H9 (cell line): ENCODE measurements around the gene FCHSD2. TPM values are rescaled to one million over a fixed set of nuclear protein-coding genes. Genes with fewer than 3 reads are reported as not detected.

Experiments
- DNase-seq: peaks from one replicate; pipeline ENCODE4 v3.0.0-alpha.2; 2017
- H2AFZ ChIP-seq: one replicate; pipeline ENCODE4 v1.6.1; 2013; ENCODE audit warnings: mild to moderate bottlenecking, low read length, control low read depth, moderate library complexity
- H2AK5ac ChIP-seq: 2 replicates; pipeline ENCODE4 v1.6.1; 2013; ENCODE audit warnings: low read length, control low read depth, mixed read lengths; ENCODE audit not compliant: insufficient read length
- H2BK120ac ChIP-seq: one replicate; pipeline ENCODE4 v1.6.1; 2013; ENCODE audit warnings: low read depth, mild to moderate bottlenecking, low read length, control low read depth, inconsistent platforms; ENCODE audit not compliant: poor library complexity, severe bottlenecking
- H2BK12ac ChIP-seq: 2 replicates; pipeline ENCODE4 v1.6.1; 2013; ENCODE audit warnings: low read length, control low read depth, mixed read lengths, low read depth; ENCODE audit not compliant: insufficient read length
- H2BK15ac ChIP-seq: 2 replicates; pipeline ENCODE4 v1.6.1; 2013; ENCODE audit warnings: low read depth, low read length, control low read depth
- H2BK20ac ChIP-seq: one replicate; pipeline ENCODE4 v1.6.1; 2013; ENCODE audit warnings: low read depth, mild to moderate bottlenecking, low read length, control low read depth, inconsistent platforms; ENCODE audit not compliant: poor library complexity, severe bottlenecking
- H2BK5ac ChIP-seq: 2 replicates; pipeline ENCODE4 v1.6.1; 2013; ENCODE audit warnings: low read length, control low read depth, mixed read lengths; ENCODE audit not compliant: insufficient read length
- H3K14ac ChIP-seq: 2 replicates; pipeline ENCODE4 v1.6.1; 2013; ENCODE audit warnings: low read length, control low read depth; ENCODE audit not compliant: insufficient read depth
- H3K18ac ChIP-seq: 2 replicates; pipeline ENCODE4 v1.6.1; 2013; ENCODE audit warnings: low read depth, mild to moderate bottlenecking, mixed read lengths, low read length, control low read depth; ENCODE audit not compliant: insufficient read length
- H3K23ac ChIP-seq: 2 replicates; pipeline ENCODE4 v1.6.1; 2013; ENCODE audit warnings: low read length, control low read depth, mixed read lengths, low read depth; ENCODE audit not compliant: insufficient read length
- H3K23me2 ChIP-seq: 2 replicates; pipeline ENCODE4 v1.6.1; 2013; ENCODE audit warnings: low read depth, mild to moderate bottlenecking, mixed read lengths, low read length, control low read depth; ENCODE audit not compliant: insufficient read length, poor library complexity, severe bottlenecking
- H3K27ac ChIP-seq: 2 replicates; pipeline ENCODE4 v1.5.1; 2013; ENCODE audit warnings: low read length, control low read depth, mixed read lengths, low read depth; ENCODE audit not compliant: insufficient read length
- H3K27me3 ChIP-seq: 2 replicates; pipeline ENCODE4 v1.6.1; 2013; ENCODE audit warnings: low read length, control low read depth, inconsistent platforms; ENCODE audit not compliant: insufficient read depth
- H3K4ac ChIP-seq: 2 replicates; pipeline ENCODE4 v1.6.1; 2013; ENCODE audit warnings: low read depth, mild to moderate bottlenecking, control low read depth, inconsistent platforms, low read length, moderate library complexity
- H3K4me1 ChIP-seq: 2 replicates; pipeline ENCODE4 v1.6.1; 2013; ENCODE audit warnings: low read length, control low read depth, inconsistent platforms; ENCODE audit not compliant: insufficient read depth
- H3K4me2 ChIP-seq: 2 replicates; pipeline ENCODE4 v1.6.1; 2013; ENCODE audit warnings: low read length, control low read depth, mixed read lengths; ENCODE audit not compliant: insufficient read length, insufficient read depth
- H3K56ac ChIP-seq: 2 replicates; pipeline ENCODE4 v1.6.1; 2013; ENCODE audit warnings: low read depth, mild to moderate bottlenecking, mixed read lengths, low read length, control low read depth; ENCODE audit not compliant: insufficient read length
- H3K79me1 ChIP-seq: 2 replicates; pipeline ENCODE4 v1.6.1; 2013; ENCODE audit warnings: low read depth, mild to moderate bottlenecking, moderate library complexity, low read length, control low read depth, inconsistent platforms; ENCODE audit not compliant: insufficient read depth, poor library complexity, severe bottlenecking
- H3K79me2 ChIP-seq: 2 replicates; pipeline ENCODE4 v1.6.1; 2013; ENCODE audit warnings: low read length, control low read depth, inconsistent platforms; ENCODE audit not compliant: insufficient read depth
- H3K9ac ChIP-seq: 2 replicates; pipeline ENCODE4 v1.6.1; 2013; ENCODE audit warnings: low read length, control low read depth, mixed read lengths; ENCODE audit not compliant: insufficient read length; ENCODE audit errors: extremely low read depth
- H3K9me3 ChIP-seq: one replicate; pipeline ENCODE4 v1.6.1; 2013; ENCODE audit warnings: low read depth, low read length, inconsistent platforms; ENCODE audit not compliant: control insufficient read depth
- H3T11ph ChIP-seq: one replicate; pipeline ENCODE4 v1.6.1; 2013; ENCODE audit warnings: mild to moderate bottlenecking, low read length, control low read depth, inconsistent platforms
- H4K20me1 ChIP-seq: one replicate; pipeline ENCODE4 v1.6.1; 2013; ENCODE audit not compliant: control insufficient read depth, insufficient read length, insufficient read depth
- H4K5ac ChIP-seq: 2 replicates; pipeline ENCODE4 v1.6.1; 2013; ENCODE audit warnings: low read depth, mild to moderate bottlenecking, mixed read lengths, low read length, control low read depth; ENCODE audit not compliant: insufficient read length
- H4K8ac ChIP-seq: replicated peaks from 2 replicates; pipeline ENCODE4 v1.6.1; 2013; ENCODE audit warnings: low read length, control low read depth, mixed read lengths, low read depth; ENCODE audit not compliant: insufficient read length
- H4K91ac ChIP-seq: 2 replicates; pipeline ENCODE4 v1.6.1; 2013; ENCODE audit warnings: low read depth, mild to moderate bottlenecking, moderate library complexity, mixed read lengths, low read length, control low read depth; ENCODE audit not compliant: insufficient read length
- H3K27ac Mint-ChIP-seq, 3 experiments: 2 replicates in 2 of 3; 3 replicates in 1 of 3; pipeline ENCODE4 v1.8.0; 2020 to 2021; ENCODE audit warnings: mixed read lengths in 3 of 3, mild to moderate bottlenecking in 1 of 3, moderate library complexity in 1 of 3
- H3K27me3 Mint-ChIP-seq: 2 replicates; pipeline ENCODE4 v1.8.0; 2021; ENCODE audit warnings: low read depth, mild to moderate bottlenecking, moderate library complexity, mixed read lengths
- H3K36me3 Mint-ChIP-seq, 3 experiments: 2 replicates in 2 of 3; 3 replicates in 1 of 3; pipeline ENCODE4 v1.8.0; 2020 to 2021; ENCODE audit warnings: low read depth in 3 of 3, mixed read lengths in 3 of 3; ENCODE audit not compliant: insufficient read depth in 1 of 3
- H3K4me1 Mint-ChIP-seq, 2 experiments: 2 replicates each; pipeline ENCODE4 v1.8.0; 2020; ENCODE audit warnings: mixed read lengths in 2 of 2
- H3K4me3 Mint-ChIP-seq, 2 experiments: 2 replicates in 1 of 2; 3 replicates in 1 of 2; pipeline ENCODE4 v1.8.0; 2020 to 2021; ENCODE audit warnings: mild to moderate bottlenecking in 2 of 2, mixed read lengths in 2 of 2, moderate library complexity in 1 of 2
- H3K9me3 Mint-ChIP-seq, 2 experiments: 2 replicates in 1 of 2; 3 replicates in 1 of 2; pipeline ENCODE4 v1.8.0; 2020; ENCODE audit warnings: mild to moderate bottlenecking in 2 of 2, mixed read lengths in 2 of 2, moderate library complexity in 1 of 2
- WGBS: extraction: QIAGEN DNeasy Blood & Tissue Kit; methylation state at CpG from one replicate; pipeline ENCODE4 v1.1.7; 2013; ENCODE audit warnings: missing lambda C conversion rate, low lambda C conversion rate, mixed read lengths; ENCODE audit not compliant: insufficient read length; ENCODE audit errors: extremely low coverage; 5-methylcytosine and 5-hydroxymethylcytosine counted together
- total RNA-seq: library from RNA; stranded (reverse); gene quantifications from 2 replicates; pipeline ENCODE4 v1.2.1, GENCODE V29; 2021
- TF ChIP-seq, protein P1 (sequence below): fragments of 200-600 bp; sonication (generic); conservative IDR thresholded peaks from 3 replicates; pipeline ENCODE4 v1.8.0; 2021; ENCODE audit warnings: antibody characterized with exemption, mild to moderate bottlenecking

The FCHSD2 gene
- total RNA-seq, 1 experiment from 2014 or later: 17.8 TPM

DNA sequence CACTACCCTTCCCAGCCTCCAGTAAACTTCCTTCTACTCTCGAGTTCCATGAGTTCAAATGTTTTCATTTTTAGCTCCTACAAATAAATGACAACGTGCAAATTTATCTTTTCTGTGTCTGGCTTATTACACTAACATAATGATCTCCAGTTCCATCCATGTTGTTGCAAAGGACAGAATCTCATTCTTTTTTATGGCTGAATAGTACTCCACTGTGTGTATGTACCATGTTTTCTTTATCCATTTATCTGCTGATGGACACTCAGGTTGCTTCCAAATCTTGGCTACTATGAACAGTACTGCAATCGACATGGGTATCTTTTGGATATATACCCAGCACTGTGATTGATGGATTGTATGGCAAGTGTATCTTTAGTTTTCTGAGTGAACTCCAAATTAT is 34.5 kb downstream of the FCHSD2 start:
- Histone ChIP-seq H3K9ac (no peak overlapping the region), H4K8ac (no peak overlapping the region), H2BK15ac (no peak overlapping the region), H3K27ac (no peak overlapping the region), H2BK20ac (no peak overlapping the region), H3K14ac (no peak overlapping the region), H4K5ac (no peak overlapping the region), H3K23me2 (no peaks in the 10 kb centered on the region), H2AK5ac (no peak overlapping the region), H3K27me3 (no peaks in the 10 kb centered on the region), H3K23ac (no peak overlapping the region), H2BK12ac (no peak overlapping the region), H3K79me1 (no peaks in the 10 kb centered on the region), H2BK120ac (no peak overlapping the region), H2BK5ac (no peak overlapping the region), H3T11ph (no peak overlapping the region), H3K9me3 (no peaks in the 10 kb centered on the region), H4K91ac (no peak overlapping the region), H3K79me2 (no peaks in the 10 kb centered on the region), H4K20me1 (no peaks in the 10 kb centered on the region), H3K4ac (no peak overlapping the region), H3K4me1 (no peaks in the 10 kb centered on the region), H2AFZ (no peak overlapping the region), H3K4me2 (no peak overlapping the region), H3K18ac (no peak overlapping the region), H3K56ac (no peak overlapping the region)
- DNase-seq: no peak
- Mint-ChIP-seq H3K9me3 (peaks cover 7 to 16% of the 10 kb centered on the region in 2 experiments; a peak in 4 of 5 replicates), H3K36me3 (peaks cover 0 to 13% (median 0%) of the 10 kb centered on the region in 3 experiments; a peak in 3 of 7 replicates), H3K27ac (no peak overlapping the region), H3K4me3 (no peak overlapping the region), H3K4me1 (no peaks in the 10 kb centered on the region), H3K27me3 (no peaks in the 10 kb centered on the region)
- TF ChIP-seq, protein P1, sequence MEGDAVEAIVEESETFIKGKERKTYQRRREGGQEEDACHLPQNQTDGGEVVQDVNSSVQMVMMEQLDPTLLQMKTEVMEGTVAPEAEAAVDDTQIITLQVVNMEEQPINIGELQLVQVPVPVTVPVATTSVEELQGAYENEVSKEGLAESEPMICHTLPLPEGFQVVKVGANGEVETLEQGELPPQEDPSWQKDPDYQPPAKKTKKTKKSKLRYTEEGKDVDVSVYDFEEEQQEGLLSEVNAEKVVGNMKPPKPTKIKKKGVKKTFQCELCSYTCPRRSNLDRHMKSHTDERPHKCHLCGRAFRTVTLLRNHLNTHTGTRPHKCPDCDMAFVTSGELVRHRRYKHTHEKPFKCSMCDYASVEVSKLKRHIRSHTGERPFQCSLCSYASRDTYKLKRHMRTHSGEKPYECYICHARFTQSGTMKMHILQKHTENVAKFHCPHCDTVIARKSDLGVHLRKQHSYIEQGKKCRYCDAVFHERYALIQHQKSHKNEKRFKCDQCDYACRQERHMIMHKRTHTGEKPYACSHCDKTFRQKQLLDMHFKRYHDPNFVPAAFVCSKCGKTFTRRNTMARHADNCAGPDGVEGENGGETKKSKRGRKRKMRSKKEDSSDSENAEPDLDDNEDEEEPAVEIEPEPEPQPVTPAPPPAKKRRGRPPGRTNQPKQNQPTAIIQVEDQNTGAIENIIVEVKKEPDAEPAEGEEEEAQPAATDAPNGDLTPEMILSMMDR: no peak
- WGBS: no CpG with 5 or more reads among the region's 3 CpGs
